Endothelial cell of umbilical vein (primary cell): Measurements from ENCODE around the gene MYO1E. TPM values are rescaled to one million over a fixed set of nuclear protein-coding genes. Genes with fewer than 3 reads are reported as not detected.

ENCODE experiments used
- BruUV-seq: library from RNA; stranded (reverse); fragments of 400-500 nt; replicated peaks from 2 replicates; lab custom pipeline; 2021; lab: Mats Ljungman, UMichigan
- CTCF ChIA-PET: fragments of 300-600, 350-600 bp; sonication (Branson Sonifier 250); formaldehyde crosslinking; loops from one replicate; lab custom pipeline; 2021; ENCODE audit warnings: antibody characterized with exemption, inconsistent platforms; lab: Charles Lee
- POLR2A ChIA-PET: fragments of 300-600, 350-600 bp; sonication (Branson Sonifier 250); formaldehyde crosslinking; loops from one replicate; lab custom pipeline; 2021; ENCODE audit warnings: antibody characterized with exemption, inconsistent platforms; lab: Charles Lee
- DNase-seq: peaks from one replicate; pipeline ENCODE4 v3.0.0-alpha.2; 2011; ENCODE audit warnings: low read depth, low spot score
- FAIRE-seq: peaks from 2 replicates; lab custom pipeline; 2011; peaks lifted over from hg19 to GRCh38; lab: Jason Lieb, UNC
- H2AFZ ChIP-seq: 2 replicates; pipeline ENCODE4 v1.6.0; 2012; ENCODE audit warnings: low read depth, low read length, control low read depth, inconsistent platforms
- H3K27ac ChIP-seq: 2 replicates; pipeline ENCODE4 v1.5.1; 2011; ENCODE audit warnings: low read depth, mild to moderate bottlenecking, control low read depth, low read length, moderate library complexity; ENCODE audit not compliant: insufficient read depth
- H3K27me3 ChIP-seq, 2 experiments: 2 replicates each; pipeline versions ENCODE4 v1.6.0 to v1.6.1; 2011; ENCODE audit warnings: low read length in 2 of 2, mixed read lengths in 1 of 2; ENCODE audit not compliant: control insufficient read depth in 2 of 2, insufficient read depth in 2 of 2
- H3K36me3 ChIP-seq, 2 experiments: 2 replicates in 1 of 2; 3 replicates in 1 of 2; pipeline ENCODE4 v1.5.1; 2011; ENCODE audit warnings: low read length in 2 of 2, mild to moderate bottlenecking in 1 of 2, moderate library complexity in 1 of 2; ENCODE audit not compliant: control insufficient read depth in 2 of 2, insufficient read depth in 2 of 2; ENCODE audit errors: extremely low read depth in 1 of 2
- H3K4me1 ChIP-seq: 3 replicates; pipeline ENCODE4 v1.5.1; 2011; ENCODE audit warnings: mild to moderate bottlenecking, low read length; ENCODE audit not compliant: control insufficient read depth, insufficient read depth; ENCODE audit errors: extremely low read depth
- H3K4me2 ChIP-seq: 2 replicates; pipeline ENCODE4 v1.6.1; 2011; ENCODE audit warnings: low read length, control low read depth, mixed read lengths; ENCODE audit not compliant: insufficient read depth
- H3K4me3 ChIP-seq, 3 experiments: fragments of 200-600 bp in 1 of 3; sonication (generic), shearing (Covaris generic) in 1 of 3; replicated peaks in 1 of 3; 2 replicates each; pipeline ENCODE4 v1.5.1; 2011 to 2016; ENCODE audit warnings: control low read depth in 3 of 3, low read length in 3 of 3, mild to moderate bottlenecking in 2 of 3, inconsistent platforms in 1 of 3, low read depth in 1 of 3, moderate library complexity in 1 of 3; ENCODE audit not compliant: insufficient read depth in 1 of 3
- H3K79me2 ChIP-seq: 2 replicates; pipeline ENCODE4 v1.6.0; 2012; ENCODE audit warnings: low read length, inconsistent platforms; ENCODE audit not compliant: control insufficient read depth, insufficient read depth
- H3K9ac ChIP-seq: replicated peaks from 2 replicates; pipeline ENCODE3; 2011; ENCODE audit warnings: low read length, control low read depth; ENCODE audit not compliant: insufficient read depth; ENCODE audit errors: extremely low read depth
- H3K9me1 ChIP-seq: replicated peaks from 3 replicates; pipeline ENCODE4 v1.6.0; 2011; ENCODE audit warnings: mild to moderate bottlenecking, low read length; ENCODE audit not compliant: control insufficient read depth, insufficient read depth; ENCODE audit errors: extremely low read depth
- H3K9me3 ChIP-seq: replicated peaks from 2 replicates; pipeline ENCODE4 v1.5.1; 2012; ENCODE audit warnings: low read length, inconsistent platforms; ENCODE audit not compliant: control insufficient read depth, insufficient read depth
- H4K20me1 ChIP-seq: replicated peaks from 2 replicates; pipeline ENCODE3; 2011; ENCODE audit warnings: mild to moderate bottlenecking, low read length; ENCODE audit not compliant: control insufficient read depth, insufficient read depth; ENCODE audit errors: extremely low read depth
- CTCF ChIP-seq, 2 donors: IDR thresholded peaks; 1 replicate in 1 of 2; 2 replicates in 1 of 2; pipeline ENCODE4 v1.5.1; 2011; ENCODE audit warnings: low read length in 2 of 2, mild to moderate bottlenecking in 2 of 2, moderate library complexity in 2 of 2, control low read depth in 1 of 2, inconsistent platforms in 1 of 2, low read depth in 1 of 2; ENCODE audit not compliant: insufficient read depth in 1 of 2; ENCODE audit errors: extremely low read depth in 1 of 2
- EZH2 ChIP-seq: IDR thresholded peaks from 2 replicates; pipeline ENCODE4 v1.6.1; 2012; ENCODE audit warnings: borderline replicate concordance, low read depth, mild to moderate bottlenecking, moderate library complexity, low read length, inconsistent platforms; ENCODE audit not compliant: severe bottlenecking
- FOS ChIP-seq: IDR thresholded peaks from 2 replicates; pipeline ENCODE4 v1.6.1; 2011; ENCODE audit warnings: mild to moderate bottlenecking, low read length, moderate library complexity, borderline replicate concordance; ENCODE audit not compliant: insufficient read depth
- GATA2 ChIP-seq: IDR thresholded peaks from 2 replicates; pipeline ENCODE4 v1.7.0; 2011; ENCODE audit warnings: low read depth, mild to moderate bottlenecking, moderate library complexity, mixed read lengths, low read length; ENCODE audit not compliant: insufficient read length, insufficient read depth
- JUN ChIP-seq: IDR thresholded peaks from 2 replicates; pipeline ENCODE4 v1.6.1; 2011; ENCODE audit warnings: borderline replicate concordance, low read depth; ENCODE audit not compliant: insufficient read length, insufficient read depth
- MAX ChIP-seq: IDR thresholded peaks from 2 replicates; pipeline ENCODE4 v1.6.1; 2011; ENCODE audit not compliant: insufficient read depth, insufficient read length
- MYC ChIP-seq: IDR thresholded peaks from one replicate; pipeline ENCODE4 v1.6.1; 2011; ENCODE audit warnings: mild to moderate bottlenecking, low read depth, low read length
- POLR2A ChIP-seq: IDR thresholded peaks from 2 replicates; pipeline ENCODE4 v1.6.1; 2012; ENCODE audit warnings: low read depth, mild to moderate bottlenecking, control low read depth, low read length
- POLR2AphosphoS5 ChIP-seq: IDR thresholded peaks from 2 replicates; pipeline ENCODE4 v1.6.1; 2012; ENCODE audit warnings: low read depth, mild to moderate bottlenecking, control low read depth, low read length, moderate library complexity; ENCODE audit not compliant: insufficient read depth
- dilution Hi-C: fragments of 300-500 bp; cut with MboI; formaldehyde crosslinking; loops from one replicate; pipeline ENCODE4 v1.15.0; 2019; ENCODE audit warnings: low sequenced_read_pairs; ENCODE audit not compliant: extremely low pct_ligation_motif_present
- intact Hi-C: fragments of 100-400 bp; cut with micrococcal nuclease; formaldehyde crosslinking; loops from one replicate; pipeline ENCODE4 v1.10.0; 2022
- polyA plus RNA-seq, 4 experiments: library from polyadenylated mRNA; depleted of rRNA in 3 of 4; stranded (reverse) in 3 of 4; unstranded in 1 of 4; fragments of >200 nt; gene quantifications; 2 replicates each; pipeline versions ENCODE4 v1.2.1 to v1.2.3, GENCODE V29; 2011 to 2012; ENCODE audit warnings: missing spikeins in 1 of 4
- total RNA-seq: library from RNA; stranded (reverse); gene quantifications from 2 replicates; pipeline ENCODE4 v1.2.3, GENCODE V29; 2021

MYO1E gene
- total and polyA plus RNA-seq, 2 donors (not counting 3 experiments of a cell fraction or from before 2014, with no cell fraction given): 31.6 to 218 TPM

- peak; percentile 89 for DNase-seq
Observed at GRCh38 chr15:59217876-59218498, 154.7 kb downstream of the MYO1E start.

More at GRCh38 chr15:59217876-59218498, 154.7 kb downstream of the MYO1E start:
- Histone ChIP-seq H3K9me3 (no peaks in the 10 kb centered on the region), H3K4me3 (no peak overlapping the region), H3K4me1 (peaks cover 50% of the 10 kb centered on the region), H3K36me3 (peaks cover 7 to 12% of the 10 kb centered on the region in 2 experiments), H3K4me2 (no peak overlapping the region), H3K9me1 (no peaks in the 10 kb centered on the region), H3K27me3 (no peaks in the 10 kb centered on the region), H3K27ac (peak overlapping the region; percentile 64), H4K20me1 (no peaks in the 10 kb centered on the region), H2AFZ (no peak overlapping the region), H3K79me2 (no peaks in the 10 kb centered on the region), H3K9ac (peak overlapping the region; percentile 6)
- peak; percentile 88 for FAIRE-seq
- ChIA-PET CTCF (interaction anchor here (0.9 to 2.4 kb wide), 7 partner anchors 13 to 275 kb away, joined by 3 to 8 read pairs (median 4); no protein-coding TSS in a partner anchor), POLR2A (interaction anchor here (1.1 kb wide), 1 partner anchor 155 kb away, joined by 3 read pairs; the partner anchor contains the start of gene MYO1E)
- intact Hi-C loops (loop anchor here (1.0 to 2.0 kb wide), 2 partner anchors 15 to 19 kb away; no protein-coding TSS in a partner anchor), dilution Hi-C loops (no loop called here)
- TF ChIP-seq POLR2A (no peak), FOS (peak; percentile 62), JUN (peak; percentile 81), EZH2 (no peak), MAX (peak; percentile 72), MYC (no peak), GATA2 (peak; percentile 89), POLR2AphosphoS5 (peak; percentile 44), CTCF (IDR thresholded peaks at IDR 0.05; ENCODE audit: extremely low read depth in 1 of 2, insufficient read depth in 1 of 2, low read depth in 1 of 2, low read length in 2 of 2) (no peak)
- TSS peak; percentile 49 for BruUV-seq
